Measurements from ENCODE around the gene EP400.
A peak's percentile ranks its signal among the peaks of the same experiment; 100 is the strongest.

EP400 gene

GRCh38 chr12:132020292-132020691 lies 70.5 kb downstream of the EP400 start:
- no peak for DNase-seq (ENCODE audit: low read depth, low spot score)

- no peak for DNase-seq (ENCODE audit: low read depth, low spot score)
Observed at GRCh38 chr12:132021031-132021871, 71.5 kb downstream of the EP400 start.

GRCh38 chr12:132021965-132022364 lies 72.2 kb downstream of the EP400 start:
- DNase-seq (ENCODE audit: low read depth, low spot score), result no peak

- DNase-seq (ENCODE audit: low read depth, low spot score), result no peak
Observed at GRCh38 chr12:132023658-132024057, 73.9 kb downstream of the EP400 start.

DNA sequence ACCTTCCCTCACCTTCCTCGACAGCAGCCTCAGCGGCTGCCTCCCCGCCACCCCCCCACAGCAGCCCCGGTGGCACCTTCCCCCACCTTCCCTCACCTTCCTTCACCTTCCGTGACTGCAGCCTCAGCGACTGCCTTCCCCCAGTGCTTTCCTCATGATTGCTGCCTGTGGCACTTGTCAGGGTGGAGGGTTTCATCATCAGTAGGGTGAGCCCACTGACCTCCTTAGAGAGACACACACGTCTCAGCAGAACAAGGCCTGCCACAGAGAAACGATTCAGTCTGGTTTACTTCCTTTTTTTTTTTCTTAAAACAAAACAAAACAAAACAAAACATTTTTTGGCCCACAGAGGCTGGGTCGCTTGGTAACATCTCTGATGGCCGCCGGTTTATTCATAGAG lies 75.0 kb downstream of the EP400 start:
- no peak for DNase-seq (ENCODE audit: low read depth, low spot score)

GRCh38 chr12:132025526-132025925 lies 75.8 kb downstream of the EP400 start:
- DNase-seq (ENCODE audit: low read depth, low spot score), result no peak

DNA sequence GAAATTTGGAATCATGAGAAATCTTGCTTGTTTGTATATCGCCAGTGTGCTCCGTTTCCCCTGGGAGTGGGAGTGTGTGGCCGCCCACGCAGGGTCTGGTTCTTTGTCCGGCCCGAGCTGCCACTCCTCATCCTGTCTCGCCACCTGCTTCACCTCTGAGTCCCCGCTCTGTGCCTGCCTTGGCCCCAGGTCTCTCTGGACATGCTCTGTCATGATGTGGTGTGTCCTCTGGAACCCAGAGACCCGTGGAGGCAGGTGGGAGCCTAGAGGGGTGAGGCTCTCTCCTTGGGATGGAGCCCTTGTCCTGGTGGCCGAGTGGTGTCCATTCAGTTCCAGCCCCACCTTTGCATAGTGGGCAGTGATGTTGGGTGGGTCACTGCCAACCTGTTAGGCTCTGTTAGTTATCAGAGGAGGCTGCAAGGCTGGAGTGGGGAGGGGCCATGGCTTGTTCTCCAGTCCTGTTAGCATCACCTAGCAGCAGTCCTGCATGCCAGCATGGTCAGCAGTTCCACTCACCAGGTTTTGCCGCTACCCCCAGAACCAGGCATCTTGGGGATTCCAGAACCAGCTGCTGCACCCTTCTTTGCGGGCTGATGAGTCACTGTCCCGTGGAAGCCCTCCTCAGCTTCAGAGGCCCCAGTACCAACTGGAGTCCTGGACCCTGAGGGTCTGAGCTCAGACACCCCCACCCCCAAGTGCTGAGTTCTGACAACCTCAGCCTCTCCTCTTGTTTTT lies 76.5 kb downstream of the EP400 start:
- DNase-seq (ENCODE audit: low read depth, low spot score), result no peak

GRCh38 chr12:132026796-132027500 lies 77.2 kb downstream of the EP400 start:
- no peak for DNase-seq (ENCODE audit: low read depth, low spot score)

DNA sequence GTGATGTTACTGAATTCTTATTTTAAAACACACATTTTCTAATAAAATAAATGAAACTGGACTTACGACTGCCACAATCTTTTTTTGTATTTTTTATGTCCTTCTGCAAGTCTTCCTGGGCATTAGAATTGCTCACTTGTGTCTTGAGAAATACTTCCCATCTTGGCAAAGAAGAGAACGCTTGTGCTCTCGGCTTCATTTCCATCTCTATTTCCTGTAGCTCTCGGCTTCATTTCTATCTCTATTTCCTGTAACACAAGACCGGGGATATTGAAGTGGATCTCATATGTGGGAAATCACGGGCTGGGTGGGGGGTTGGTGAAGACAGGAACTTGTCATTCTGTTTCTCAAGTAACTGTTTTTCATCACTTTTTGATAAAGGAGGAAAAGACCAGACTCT lies 77.9 kb downstream of the EP400 start:
- no peak for DNase-seq (ENCODE audit: low read depth, low spot score)

DNA sequence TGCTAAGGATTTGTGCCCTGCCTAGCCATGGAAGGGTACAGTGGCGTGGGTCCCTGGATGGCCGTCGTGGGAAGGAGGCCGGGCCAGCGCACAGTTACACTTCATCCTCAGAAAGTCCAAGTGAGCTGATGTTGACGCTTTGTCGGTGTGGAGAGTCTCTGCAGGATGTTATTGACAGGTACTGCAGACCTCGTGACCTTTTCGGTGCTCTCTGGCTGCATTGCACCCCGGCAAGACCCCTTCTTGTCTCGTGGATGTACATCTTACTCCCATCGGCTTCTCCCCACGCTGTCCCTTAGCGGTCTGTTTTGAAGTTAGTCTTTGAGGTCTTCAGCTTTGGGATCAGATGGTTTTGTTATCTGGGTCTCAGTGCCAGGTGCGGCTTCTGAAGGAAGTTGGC lies 78.4 kb downstream of the EP400 start:
- DNase-seq (ENCODE audit: low read depth, low spot score), result no peak

GRCh38 chr12:132029503-132030300 lies 80.0 kb downstream of the EP400 start:
- DNase-seq (ENCODE audit: low read depth, low spot score), result no peak

DNA sequence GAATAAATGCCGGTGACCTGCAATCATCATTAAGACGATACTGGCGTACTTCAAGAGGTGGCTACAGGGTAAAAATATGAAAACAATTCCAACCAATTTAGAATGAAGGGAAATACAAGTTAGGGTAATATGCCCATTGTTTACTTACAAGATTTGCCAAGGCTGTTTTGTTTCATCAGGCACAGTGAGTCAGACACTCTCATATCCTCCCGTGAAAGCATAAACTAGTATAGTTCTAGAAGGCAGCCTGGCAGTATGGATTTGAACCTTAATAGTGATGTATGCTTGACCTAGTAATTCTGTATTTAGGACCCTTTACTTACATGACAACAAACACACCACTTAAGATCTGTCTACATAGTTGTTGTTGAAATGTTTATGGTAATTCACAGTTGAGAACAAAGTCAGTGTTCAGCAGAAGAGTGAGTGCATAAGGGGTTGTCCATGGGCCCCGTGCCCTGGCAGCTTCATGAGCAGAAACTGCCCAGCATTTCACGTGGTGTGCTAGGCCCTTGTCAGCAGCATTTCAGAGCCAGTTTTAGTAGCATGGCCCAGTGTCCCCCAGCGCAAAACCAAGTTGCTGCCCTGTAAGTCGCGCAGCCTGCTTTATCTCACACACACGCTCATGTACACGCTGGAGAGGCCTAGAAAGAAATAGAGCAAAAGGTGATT lies 80.8 kb downstream of the EP400 start:
- DNase-seq (ENCODE audit: low read depth, low spot score), result peak; percentile 35

GRCh38 chr12:132033627-132034026 lies 83.9 kb downstream of the EP400 start:
- no peak for DNase-seq (ENCODE audit: low read depth, low spot score)

GRCh38 chr12:132036063-132036683 lies 86.4 kb downstream of the EP400 start:
- DNase-seq (ENCODE audit: low read depth, low spot score), result no peak

GRCh38 chr12:132040906-132041606 lies 91.3 kb downstream of the EP400 start:
- DNase-seq (ENCODE audit: low read depth, low spot score), result no peak

GRCh38 chr12:132043216-132043615 lies 93.5 kb downstream of the EP400 start:
- no peak for DNase-seq (ENCODE audit: low read depth, low spot score)

GRCh38 chr12:132043770-132044467 lies 94.2 kb downstream of the EP400 start:
- DNase-seq (ENCODE audit: low read depth, low spot score), result no peak

DNA sequence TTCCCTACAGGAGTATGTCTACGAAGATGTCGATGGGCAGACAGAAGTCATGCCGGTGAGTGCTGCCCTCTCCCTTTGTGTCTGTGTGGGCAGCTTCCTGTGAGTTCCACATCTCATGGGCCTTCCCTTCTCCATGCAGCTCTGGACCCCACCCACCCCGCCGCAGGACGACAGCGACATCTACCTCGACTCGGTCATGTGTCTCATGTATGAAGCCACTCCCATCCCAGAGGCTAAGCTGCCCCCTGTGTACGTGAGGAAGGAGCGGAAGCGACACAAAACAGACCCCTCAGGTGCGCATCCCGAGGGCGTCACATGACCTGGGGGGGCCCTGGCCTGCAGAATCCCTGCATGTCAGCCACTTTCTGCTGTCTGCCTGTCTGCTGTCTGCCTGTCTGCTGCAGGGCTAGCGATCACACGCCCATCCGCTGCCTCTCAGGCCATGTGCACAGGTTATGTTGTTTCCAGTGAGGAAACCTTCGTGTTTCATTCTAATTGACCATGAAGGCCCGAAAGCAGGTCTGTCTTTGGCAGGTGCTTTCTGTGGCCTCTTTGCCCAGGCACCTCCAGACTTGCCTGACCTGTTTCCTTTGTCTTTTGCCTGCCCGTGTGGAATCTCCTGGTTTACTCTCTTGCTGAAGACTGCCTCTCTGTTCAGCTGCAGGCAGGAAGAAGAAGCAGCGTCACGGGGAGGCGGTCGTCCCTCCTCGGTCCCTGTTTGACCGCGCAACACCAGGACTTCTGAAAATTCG lies 95.1 kb downstream of the EP400 start:
- DNase-seq (ENCODE audit: low read depth, low spot score), result no peak

DNA sequence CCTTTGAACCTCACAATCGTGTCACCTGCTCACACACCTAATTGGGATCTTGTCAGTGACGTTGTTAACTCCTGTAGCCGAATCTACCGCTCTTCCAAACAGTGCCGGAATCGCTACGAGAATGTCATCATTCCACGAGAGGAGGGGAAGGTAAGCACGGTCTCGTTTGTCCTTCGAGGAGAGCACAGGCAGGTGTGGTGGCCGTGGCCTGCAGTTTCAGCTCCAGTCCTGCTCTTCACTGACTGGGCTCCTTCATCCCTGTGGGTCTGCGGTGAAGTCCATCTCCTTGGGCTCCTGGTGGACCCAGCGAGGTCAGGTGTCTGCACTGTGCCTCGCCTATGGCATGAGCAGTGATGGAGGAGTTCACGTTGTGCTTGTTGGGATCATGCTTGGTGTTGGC lies 96.0 kb downstream of the EP400 start:
- DNase-seq (ENCODE audit: low read depth, low spot score), result no peak
